ENCODE results near the gene MAP3K13. TPM values are rescaled to one million over a fixed set of nuclear protein-coding genes. Genes with fewer than 3 reads are reported as not detected.

MAP3K13 gene
- total and polyA plus RNA-seq, 3 donors from 2014 or later = 37.1 to 66.5 (median 43.7) TPM

DNA sequence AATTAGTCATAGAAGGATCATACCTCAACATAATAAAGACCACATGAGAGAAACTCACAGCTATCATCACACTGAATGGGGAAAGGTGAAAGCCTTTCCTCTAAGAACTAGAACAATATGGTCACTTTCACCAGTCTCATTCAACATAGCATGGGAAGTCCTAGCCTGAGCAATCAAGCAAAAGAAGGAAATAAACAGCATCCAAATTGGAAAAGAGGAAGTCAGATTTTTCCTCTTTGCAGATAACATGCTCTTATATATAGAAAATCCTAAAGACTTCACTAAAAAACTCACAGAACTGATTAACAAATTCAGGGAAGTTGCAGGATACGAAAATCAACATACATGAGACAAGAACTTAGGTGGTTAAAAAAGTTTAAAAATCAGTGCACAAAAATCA lies 24.7 kb downstream of the MAP3K13 start:
- H3K27me3 ChIP-seq = no peaks in the 10 kb centered on the region
- TF ChIP-seq POLR2A (IDR thresholded peaks at IDR 0.05) = no peak
- TF ChIP-seq, protein P1, sequence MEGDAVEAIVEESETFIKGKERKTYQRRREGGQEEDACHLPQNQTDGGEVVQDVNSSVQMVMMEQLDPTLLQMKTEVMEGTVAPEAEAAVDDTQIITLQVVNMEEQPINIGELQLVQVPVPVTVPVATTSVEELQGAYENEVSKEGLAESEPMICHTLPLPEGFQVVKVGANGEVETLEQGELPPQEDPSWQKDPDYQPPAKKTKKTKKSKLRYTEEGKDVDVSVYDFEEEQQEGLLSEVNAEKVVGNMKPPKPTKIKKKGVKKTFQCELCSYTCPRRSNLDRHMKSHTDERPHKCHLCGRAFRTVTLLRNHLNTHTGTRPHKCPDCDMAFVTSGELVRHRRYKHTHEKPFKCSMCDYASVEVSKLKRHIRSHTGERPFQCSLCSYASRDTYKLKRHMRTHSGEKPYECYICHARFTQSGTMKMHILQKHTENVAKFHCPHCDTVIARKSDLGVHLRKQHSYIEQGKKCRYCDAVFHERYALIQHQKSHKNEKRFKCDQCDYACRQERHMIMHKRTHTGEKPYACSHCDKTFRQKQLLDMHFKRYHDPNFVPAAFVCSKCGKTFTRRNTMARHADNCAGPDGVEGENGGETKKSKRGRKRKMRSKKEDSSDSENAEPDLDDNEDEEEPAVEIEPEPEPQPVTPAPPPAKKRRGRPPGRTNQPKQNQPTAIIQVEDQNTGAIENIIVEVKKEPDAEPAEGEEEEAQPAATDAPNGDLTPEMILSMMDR (IDR thresholded peaks at IDR 0.05) = no peak
- H3K27ac ChIP-seq = no peak overlapping the region
- H3K36me3 ChIP-seq (ENCODE audit: low read depth, missing control alignments) = no peaks in the 10 kb centered on the region
- intact Hi-C loops (cut with DNase I; ENCODE audit: low total_unique reads) = no loop called here
- no peak overlapping the region for H3K4me3 ChIP-seq
- H3K4me1 ChIP-seq = no peaks in the 10 kb centered on the region
- 86 to 92% methylated on average over 1 of the region's 1 CpG for WGBS, 2 donors
- no peaks in the 10 kb centered on the region for H3K9me3 ChIP-seq
- no peak for DNase-seq

DNA sequence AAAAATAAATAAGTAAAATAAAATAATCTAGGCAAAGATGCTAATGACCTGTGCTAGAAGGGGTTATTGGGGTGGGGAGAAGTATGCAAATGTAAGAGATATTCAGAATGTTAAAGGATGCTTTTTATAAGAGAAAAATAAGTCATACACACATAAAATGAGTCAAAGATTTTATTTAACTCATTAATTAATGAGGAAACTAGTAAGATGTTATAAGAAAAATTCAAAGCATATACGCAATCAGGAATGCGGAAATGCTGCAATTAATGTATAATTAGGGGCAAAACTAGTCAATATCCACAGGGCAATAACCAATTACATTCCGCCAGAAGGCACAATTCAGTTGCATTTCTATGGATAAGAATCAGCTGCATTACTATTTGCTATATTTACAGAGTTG lies 30.1 kb downstream of the MAP3K13 start:
- Histone ChIP-seq H3K4me1 (no peaks in the 10 kb centered on the region), H3K36me3 (ENCODE audit: low read depth, missing control alignments) (no peaks in the 10 kb centered on the region), H3K4me3 (no peak overlapping the region), H3K27ac (no peak overlapping the region), H3K9me3 (no peaks in the 10 kb centered on the region), H3K27me3 (no peaks in the 10 kb centered on the region)
- TF ChIP-seq, protein P1 (IDR thresholded peaks at IDR 0.05) = no peak
- TF ChIP-seq POLR2A (IDR thresholded peaks at IDR 0.05) = no peak
- intact Hi-C loops (cut with DNase I; ENCODE audit: low total_unique reads) = no loop called here
- no peak for DNase-seq
- WGBS, 2 donors = 77 to 96% methylated on average over 3 of the region's 3 CpGs

DNA sequence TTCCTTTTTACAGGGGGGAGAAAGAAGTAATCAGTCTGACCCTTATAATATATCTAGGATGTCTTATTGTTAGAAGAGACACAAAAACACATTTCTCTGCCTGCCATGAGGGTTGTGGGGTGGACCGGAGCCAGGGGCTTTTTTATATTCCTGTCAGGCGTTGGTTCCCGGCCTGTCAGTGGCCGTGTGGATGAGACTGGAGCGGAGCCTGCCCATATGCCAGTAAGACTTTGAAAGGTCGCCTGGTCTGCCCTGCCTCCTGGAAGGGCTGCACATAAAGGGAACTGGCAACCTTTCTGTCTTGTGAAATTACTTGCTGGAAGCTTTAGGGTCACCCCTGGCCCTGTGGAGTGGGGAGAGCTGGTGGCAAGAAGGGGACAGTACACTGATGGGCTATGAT lies 34.7 kb downstream of the MAP3K13 start:
- Histone ChIP-seq H3K27ac (no peak overlapping the region), H3K4me3 (no peak overlapping the region), H3K9me3 (no peaks in the 10 kb centered on the region), H3K27me3 (no peaks in the 10 kb centered on the region), H3K36me3 (ENCODE audit: low read depth, missing control alignments) (no peaks in the 10 kb centered on the region), H3K4me1 (peaks cover 3% of the 10 kb centered on the region)
- intact Hi-C loops (cut with DNase I; ENCODE audit: low total_unique reads) = no loop called here
- DNase-seq = no peak
- WGBS, 2 donors = 84 to 89% methylated on average over 6 of the region's 6 CpGs
- TF ChIP-seq POLR2A (IDR thresholded peaks at IDR 0.05) = no peak
- TF ChIP-seq, protein P1 (IDR thresholded peaks at IDR 0.05) = no peak

DNA sequence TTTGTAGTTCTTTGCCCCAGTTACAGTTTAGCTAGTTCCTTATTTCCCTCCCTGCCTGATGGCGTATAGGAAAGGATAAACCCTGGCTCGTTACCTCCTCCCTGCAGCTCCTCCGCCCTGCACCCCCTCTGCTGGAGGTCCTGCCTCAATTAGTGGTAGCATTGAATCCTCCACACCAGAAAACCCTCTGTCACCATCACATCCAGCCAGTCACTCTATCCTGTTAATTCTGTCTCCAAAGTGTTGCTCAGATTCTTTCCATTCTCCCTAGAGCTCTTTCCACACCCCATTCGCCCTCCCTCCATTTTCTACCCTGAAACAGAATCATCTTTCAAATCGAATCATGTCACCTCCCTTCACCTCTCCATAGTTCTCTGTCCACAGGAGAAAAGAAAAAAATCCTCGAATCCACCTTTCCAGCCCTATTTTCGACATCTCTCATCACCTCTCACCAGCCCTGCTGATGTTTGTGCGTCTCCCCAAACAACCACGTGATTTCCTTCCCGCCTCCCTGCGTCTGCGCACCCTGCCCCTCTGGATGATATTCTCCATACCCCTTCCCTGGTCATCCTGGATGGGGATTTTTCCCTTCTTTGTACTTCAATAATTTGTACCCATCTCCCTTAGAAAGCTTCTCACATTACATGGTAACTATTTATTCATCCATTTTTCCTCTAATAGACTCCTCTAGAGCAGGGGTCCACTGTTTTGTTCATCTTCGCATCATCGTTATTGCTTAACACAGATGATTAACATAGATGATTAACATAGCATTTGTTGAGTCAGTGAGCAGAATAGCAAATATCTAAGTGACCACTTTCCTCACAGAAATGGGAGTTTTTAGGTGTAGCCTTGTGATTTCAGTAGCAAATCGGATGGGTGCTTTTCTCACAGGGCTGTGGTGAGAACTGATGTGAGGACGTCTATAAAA lies 37.1 kb downstream of the MAP3K13 start:
- 53 to 61% methylated on average over 16 of the region's 16 CpGs for WGBS, 2 donors
- Histone ChIP-seq H3K4me1 (peaks cover 5% of the 10 kb centered on the region), H3K27me3 (no peaks in the 10 kb centered on the region), H3K27ac (no peak overlapping the region), H3K36me3 (ENCODE audit: low read depth, missing control alignments) (no peaks in the 10 kb centered on the region), H3K9me3 (no peaks in the 10 kb centered on the region), H3K4me3 (no peak overlapping the region)
- TF ChIP-seq POLR2A (IDR thresholded peaks at IDR 0.05) = no peak
- TF ChIP-seq, protein P1 (IDR thresholded peaks at IDR 0.05) = no peak
- intact Hi-C loops (cut with DNase I; ENCODE audit: low total_unique reads) = no loop called here
- no peak for DNase-seq

Measured in testis (tissue), 3 donors.